ENCODE results near the gene TRAPPC5.

GRCh38 chr19:7658219-7658686 is 22.4 kb upstream of the TRAPPC5 start:
- no peak for TF ChIP-seq POLR2A (IDR thresholded peaks at IDR 0.05)
- TF ChIP-seq CTCF (IDR thresholded peaks at IDR 0.05): no peak

Measured in stomach (tissue), 4 donors.